K562 (cell line): ENCODE results near the gene UBE2L3. TPM values are rescaled to one million over a fixed set of nuclear protein-coding genes. Genes with fewer than 3 reads are reported as not detected.

Experiments
- ARID4B ChIP-seq: sonication (generic); formaldehyde crosslinking; IDR thresholded peaks from 2 replicates; pipeline ENCODE4 v1.8.0; 2022; ENCODE audit warnings: mild to moderate bottlenecking, missing genetic modification reagents
- DIDO1 ChIP-seq: fragments of 450-650 bp; IDR thresholded peaks from 2 replicates; pipeline ENCODE4 v1.6.1; 2016; ENCODE audit warnings: low read depth, missing biosample characterization, missing genetic modification characterization
- ETV6 ChIP-seq, 3 experiments: fragments of 150-350 bp in 1 of 3; sonication (generic) in 1 of 3; formaldehyde crosslinking in 1 of 3; IDR thresholded peaks; 2 replicates each; pipeline versions ENCODE4 v1.6.1 to v1.8.0; 2014 to 2022; ENCODE audit warnings: borderline replicate concordance in 2 of 3, low read depth in 2 of 3, antibody characterized with exemption in 1 of 3, low read length in 1 of 3, mild to moderate bottlenecking in 1 of 3, missing genetic modification reagents in 1 of 3
- FOXJ2 ChIP-seq: fragments of 200-800 bp; sonication (Bioruptor generic); IDR thresholded peaks from 2 replicates; pipeline ENCODE4 v1.6.1; 2016; ENCODE audit warnings: missing genetic modification characterization, missing compliant biosample characterization
- NR1H2 ChIP-seq: sonication (generic); formaldehyde crosslinking; IDR thresholded peaks from 2 replicates; pipeline ENCODE4 v1.4.0; 2020; ENCODE audit warnings: mild to moderate bottlenecking, missing genetic modification reagents
- SMARCC2 ChIP-seq: fragments of 450-650 bp; IDR thresholded peaks from 2 replicates; pipeline ENCODE4 v1.6.1; 2017; ENCODE audit warnings: antibody characterized with exemption, moderate library complexity, mild to moderate bottlenecking, low read depth
- SNAPC5 ChIP-seq: fragments of 250-450 bp; sonication (Bioruptor Pico); IDR thresholded peaks from 2 replicates; pipeline ENCODE4 v1.8.0; 2021; ENCODE audit warnings: moderate library complexity, mild to moderate bottlenecking, inconsistent platforms
- STAT6 ChIP-seq: sonication (generic); formaldehyde crosslinking; IDR thresholded peaks from 2 replicates; pipeline ENCODE4 v1.8.1; 2023; ENCODE audit warnings: mild to moderate bottlenecking, missing genetic modification reagents
- TRIM24 ChIP-seq, 2 experiments: fragments of 450-650 bp; IDR thresholded peaks; 2 replicates each; pipeline ENCODE4 v1.6.1; 2016
- TRIM25 ChIP-seq: fragments of 450-650 bp; IDR thresholded peaks from 2 replicates; pipeline ENCODE4 v1.7.0; 2016; ENCODE audit warnings: borderline replicate concordance
- XRCC5 ChIP-seq: fragments of 200-400 bp; formaldehyde crosslinking; IDR thresholded peaks from 2 replicates; pipeline ENCODE4 v1.6.1; 2017; ENCODE audit warnings: low read depth, mild to moderate bottlenecking, low read length
- ZSCAN32 ChIP-seq: fragments of 450-650 bp; formaldehyde crosslinking; IDR thresholded peaks from 2 replicates; pipeline ENCODE4 v1.4.0; 2020; ENCODE audit warnings: mild to moderate bottlenecking, moderate library complexity
- polyA plus RNA-seq, 8 experiments: library from polyadenylated mRNA; depleted of rRNA in 4 of 8; stranded (reverse) in 5 of 8; unstranded in 3 of 8; fragments of >200 nt; fragmentation: Nextera tagmentation in 2 of 8; fragmentation: Illumina TruSeq in 1 of 8; extraction: Ambion mirVana in 2 of 8; extraction: Trizol in 1 of 8; gene quantifications; 2 replicates each; pipeline versions ENCODE4 v1.2.1 to v1.2.3, GENCODE V29; 2011 to 2014; ENCODE audit warnings: inconsistent platforms in 1 of 8, missing spikeins in 1 of 8
- total RNA-seq, 7 experiments: library from RNA; depleted of rRNA in 6 of 7; stranded (reverse); fragments of >200 nt in 6 of 7; fragmentation: Illumina TruSeq in 2 of 7; extraction: Trizol in 2 of 7; gene quantifications; 2 replicates each; pipeline versions ENCODE4 v1.2.1 to v1.2.3, GENCODE V29; 2011 to 2021; ENCODE audit warnings: low replicate concordance in 1 of 7
- TF ChIP-seq, protein P1 (sequence below): IDR thresholded peaks from 3 replicates; pipeline ENCODE4 v1.6.1; 2011; ENCODE audit warnings: borderline replicate concordance, mild to moderate bottlenecking; ENCODE audit not compliant: insufficient read length, insufficient read depth
- TF ChIP-seq, protein P2 (sequence below): fragments of 200-800 bp; sonication (Bioruptor generic); IDR thresholded peaks from 2 replicates; pipeline ENCODE4 v1.6.1; 2017; ENCODE audit warnings: missing genetic modification characterization, missing compliant biosample characterization

UBE2L3 gene
- total and polyA plus RNA-seq, 9 of the 15 experiments (the other 6 are each of a cell fraction or from before 2014, with no cell fraction given), result 215 to 625 (median 285) TPM

DNA sequence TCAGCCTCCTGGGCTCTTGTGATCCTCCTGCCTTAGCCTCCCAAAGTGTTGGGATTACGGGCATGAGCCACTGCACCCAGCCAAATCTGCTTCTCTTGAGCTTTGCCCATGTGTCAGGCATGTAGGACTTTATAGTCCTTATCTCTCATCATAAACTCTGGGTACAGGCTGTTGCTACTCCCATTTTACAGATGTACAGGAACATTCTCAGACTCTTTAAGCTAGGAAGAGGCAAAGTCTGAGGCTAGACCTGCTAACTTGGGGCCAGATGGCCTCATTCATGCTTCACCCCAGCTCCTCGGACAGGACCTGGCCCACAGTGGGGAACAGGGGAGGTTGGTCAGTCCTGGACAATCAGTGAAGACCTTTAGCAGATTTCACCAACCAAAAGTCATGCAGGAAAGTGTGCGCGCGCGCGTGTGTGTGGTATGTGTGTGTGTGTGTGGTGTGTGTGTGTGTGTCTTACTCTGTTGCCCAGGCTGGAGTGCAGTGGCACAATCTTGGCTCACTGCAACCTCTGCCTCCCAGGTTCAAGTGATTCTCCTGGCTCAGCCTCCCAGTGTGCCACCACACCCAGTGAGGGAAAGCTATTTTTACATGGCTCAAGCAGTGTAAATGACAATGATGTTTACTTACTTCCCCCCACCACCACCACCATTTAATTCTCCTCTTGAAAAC lies 38.5 kb downstream of the UBE2L3 start (continued):
- TF ChIP-seq TRIM24 (IDR thresholded peaks at IDR 0.05) (no peak), TRIM25 (no peak), ARID4B (peak; percentile 81), SNAPC5 (CRISPR knock-in tag) (no peak), DIDO1 (tag) (no peak), SMARCC2 (no peak), ZSCAN32 (CRISPR knock-in tag) (no peak), ETV6 (IDR thresholded peaks at IDR 0.05; ENCODE audit: borderline replicate concordance in 1 of 2, low read depth in 2 of 2, low read length in 1 of 2) (no peak), ETV6 (CRISPR knock-in tag; IDR thresholded peaks at IDR 0.05; ENCODE audit: borderline replicate concordance) (no peak), XRCC5 (peak; percentile 8; the same call in 1 of the 2 replicates), FOXJ2 (tag) (no peak), NR1H2 (no peak), STAT6 (CRISPR knock-in tag) (peak; percentile 24; the same call in 1 of the 2 replicates)
- TF ChIP-seq, protein P1, sequence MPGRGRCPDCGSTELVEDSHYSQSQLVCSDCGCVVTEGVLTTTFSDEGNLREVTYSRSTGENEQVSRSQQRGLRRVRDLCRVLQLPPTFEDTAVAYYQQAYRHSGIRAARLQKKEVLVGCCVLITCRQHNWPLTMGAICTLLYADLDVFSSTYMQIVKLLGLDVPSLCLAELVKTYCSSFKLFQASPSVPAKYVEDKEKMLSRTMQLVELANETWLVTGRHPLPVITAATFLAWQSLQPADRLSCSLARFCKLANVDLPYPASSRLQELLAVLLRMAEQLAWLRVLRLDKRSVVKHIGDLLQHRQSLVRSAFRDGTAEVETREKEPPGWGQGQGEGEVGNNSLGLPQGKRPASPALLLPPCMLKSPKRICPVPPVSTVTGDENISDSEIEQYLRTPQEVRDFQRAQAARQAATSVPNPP, result no peak
- TF ChIP-seq, protein P2, sequence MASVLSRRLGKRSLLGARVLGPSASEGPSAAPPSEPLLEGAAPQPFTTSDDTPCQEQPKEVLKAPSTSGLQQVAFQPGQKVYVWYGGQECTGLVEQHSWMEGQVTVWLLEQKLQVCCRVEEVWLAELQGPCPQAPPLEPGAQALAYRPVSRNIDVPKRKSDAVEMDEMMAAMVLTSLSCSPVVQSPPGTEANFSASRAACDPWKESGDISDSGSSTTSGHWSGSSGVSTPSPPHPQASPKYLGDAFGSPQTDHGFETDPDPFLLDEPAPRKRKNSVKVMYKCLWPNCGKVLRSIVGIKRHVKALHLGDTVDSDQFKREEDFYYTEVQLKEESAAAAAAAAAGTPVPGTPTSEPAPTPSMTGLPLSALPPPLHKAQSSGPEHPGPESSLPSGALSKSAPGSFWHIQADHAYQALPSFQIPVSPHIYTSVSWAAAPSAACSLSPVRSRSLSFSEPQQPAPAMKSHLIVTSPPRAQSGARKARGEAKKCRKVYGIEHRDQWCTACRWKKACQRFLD, result no peak
